HS-5 (cell line): ENCODE results near the gene SLC30A3.

ENCODE experiments used
- DNase-seq: peaks from one replicate; pipeline ENCODE4 v3.0.0-alpha.2; 2012; ENCODE audit warnings: low read depth

The SLC30A3 gene

DNA sequence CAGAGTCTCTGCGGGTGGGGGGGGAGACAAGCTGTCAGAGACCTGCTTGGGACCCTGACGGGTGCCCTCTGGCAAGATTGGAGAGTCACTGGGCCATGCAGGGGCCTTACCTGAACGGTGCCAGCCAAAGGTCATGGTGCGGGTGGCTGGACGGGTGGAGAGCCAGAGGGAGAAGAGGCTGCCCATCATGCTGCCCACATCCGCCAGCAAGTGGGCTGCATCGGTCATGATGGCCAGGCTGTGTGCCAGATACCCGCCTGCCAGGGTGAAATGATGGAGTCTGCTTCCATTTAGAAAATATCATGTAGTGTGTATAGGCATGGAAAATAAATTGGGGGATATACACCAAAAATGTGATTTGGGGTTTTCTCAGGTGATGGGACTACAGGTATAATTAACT is 4.8 kb downstream of the SLC30A3 start:
- no peak for DNase-seq

DNA sequence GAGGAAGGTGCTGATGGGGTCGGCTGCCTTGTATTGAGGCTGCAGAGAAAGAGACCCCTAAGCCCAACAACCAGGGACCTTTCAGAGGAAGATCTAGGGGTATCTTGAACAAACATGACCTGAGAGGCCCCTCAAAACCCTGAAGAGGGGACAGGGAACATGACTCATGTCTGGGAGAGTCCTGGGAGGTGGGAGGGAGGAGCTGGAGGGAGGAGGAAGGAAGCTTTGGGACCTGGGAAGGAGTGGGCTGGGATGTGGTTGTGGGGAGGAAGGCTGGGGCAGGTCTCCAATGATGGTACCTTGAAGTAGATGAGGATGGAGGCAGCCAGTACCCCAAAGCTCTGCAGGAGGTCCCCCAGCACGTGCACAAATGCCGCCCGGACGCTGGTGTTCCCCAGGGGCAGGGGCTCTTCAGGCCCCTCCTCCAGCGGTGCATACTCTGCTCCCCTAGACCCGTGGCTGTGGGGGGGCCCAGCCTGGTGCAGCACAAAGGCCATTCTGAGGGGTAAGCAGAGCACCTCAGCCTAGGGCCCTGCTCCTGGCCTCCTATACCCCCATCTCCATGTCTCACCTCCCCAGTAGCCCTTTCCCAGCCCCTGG is 5.9 kb downstream of the SLC30A3 start:
- no peak for DNase-seq

DNA sequence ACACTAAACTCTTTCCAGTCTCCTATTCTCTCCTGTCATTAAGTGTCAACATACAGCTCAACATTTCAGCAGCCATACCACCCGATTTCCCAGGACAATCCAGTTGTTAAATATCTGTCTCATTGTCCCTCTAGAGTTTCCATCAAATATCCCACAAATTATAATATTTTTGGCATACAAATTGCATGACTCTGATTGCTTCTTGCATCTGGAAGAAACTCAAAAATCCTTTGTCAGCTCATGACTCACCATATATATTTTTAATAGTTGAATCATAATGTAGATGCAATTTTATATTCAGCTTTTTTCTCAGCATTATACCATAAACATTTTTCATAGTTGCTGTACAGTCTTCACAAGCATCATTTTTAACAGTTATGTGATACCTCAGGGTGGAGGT is 7.2 kb downstream of the SLC30A3 start:
- DNase-seq: peak; percentile 40

DNA sequence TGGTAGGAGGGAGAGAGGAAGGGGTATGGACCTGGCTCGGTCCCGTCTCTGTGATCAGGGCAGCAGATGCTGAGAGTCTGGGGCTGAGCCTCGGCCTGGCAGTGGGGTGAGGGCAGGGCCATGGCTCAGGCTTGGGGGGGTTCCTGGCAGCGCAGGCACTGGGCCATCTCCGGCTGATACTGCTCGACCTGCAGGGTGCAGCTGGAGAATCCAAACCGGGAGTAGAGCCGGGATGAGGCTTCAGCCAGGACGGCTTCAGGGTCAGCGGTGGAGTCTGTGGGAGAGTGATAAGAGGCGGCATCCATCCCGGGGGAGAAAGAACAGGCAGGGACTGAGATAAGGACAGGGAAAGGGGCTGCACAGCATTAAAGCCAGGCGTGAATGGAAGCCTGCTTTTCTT is 7.7 kb downstream of the SLC30A3 start:
- DNase-seq: no peak

DNA sequence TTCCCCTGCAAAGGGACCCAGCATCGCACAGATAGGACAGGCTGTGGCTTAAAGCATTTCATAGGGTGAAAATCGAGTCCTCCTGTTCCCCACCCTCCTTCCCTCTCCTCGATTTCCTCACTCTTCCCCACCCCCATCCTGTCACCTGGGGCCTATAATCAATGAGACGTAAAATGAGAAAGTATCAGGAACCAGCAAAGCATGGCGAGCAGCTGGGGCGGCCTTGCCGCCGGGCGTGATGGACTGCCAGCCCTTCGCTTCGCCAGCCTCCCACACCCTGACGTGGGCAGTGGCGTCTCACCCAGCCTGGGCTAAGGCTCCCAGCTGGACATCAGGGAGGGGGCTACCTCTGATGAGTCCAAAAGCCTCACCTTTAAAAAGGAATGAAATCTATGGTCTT is 11.1 kb downstream of the SLC30A3 start:
- DNase-seq: no peak

DNA sequence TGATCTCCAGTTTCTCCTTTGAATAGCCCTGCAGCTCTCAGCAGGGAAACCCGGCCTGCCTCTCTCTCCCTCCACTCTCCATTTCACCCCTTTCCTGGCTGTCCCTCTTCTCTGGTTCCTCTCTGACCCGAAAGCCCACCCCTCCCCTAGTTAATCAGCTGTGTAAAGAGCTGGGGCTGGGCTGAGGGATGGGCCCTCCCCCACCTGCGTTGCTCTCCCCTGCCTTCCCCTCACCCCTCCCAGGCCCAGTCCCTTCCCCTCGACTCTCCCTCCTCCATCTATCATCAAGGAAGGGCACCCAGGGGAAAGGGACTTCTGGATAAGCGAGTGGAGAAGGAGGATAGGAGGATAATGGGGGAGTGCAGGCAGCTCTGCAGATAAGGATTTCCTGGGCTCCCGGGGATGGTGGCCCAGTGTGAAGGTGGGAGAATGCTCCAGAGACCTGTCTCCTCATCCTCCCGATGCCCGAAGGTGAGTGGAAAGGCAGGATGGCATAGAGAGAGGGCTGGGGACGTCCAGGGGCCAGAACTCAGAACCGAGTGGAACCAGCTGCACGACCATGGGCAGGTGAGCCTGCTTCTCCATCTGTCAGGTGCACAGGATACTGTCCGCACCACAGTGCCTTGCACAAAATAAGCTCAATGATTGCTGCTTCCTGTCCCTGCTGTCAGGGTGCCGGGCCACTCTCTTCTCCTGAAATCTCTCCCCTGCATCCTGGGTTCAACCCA is 12.0 kb downstream of the SLC30A3 start:
- DNase-seq: no peak

DNA sequence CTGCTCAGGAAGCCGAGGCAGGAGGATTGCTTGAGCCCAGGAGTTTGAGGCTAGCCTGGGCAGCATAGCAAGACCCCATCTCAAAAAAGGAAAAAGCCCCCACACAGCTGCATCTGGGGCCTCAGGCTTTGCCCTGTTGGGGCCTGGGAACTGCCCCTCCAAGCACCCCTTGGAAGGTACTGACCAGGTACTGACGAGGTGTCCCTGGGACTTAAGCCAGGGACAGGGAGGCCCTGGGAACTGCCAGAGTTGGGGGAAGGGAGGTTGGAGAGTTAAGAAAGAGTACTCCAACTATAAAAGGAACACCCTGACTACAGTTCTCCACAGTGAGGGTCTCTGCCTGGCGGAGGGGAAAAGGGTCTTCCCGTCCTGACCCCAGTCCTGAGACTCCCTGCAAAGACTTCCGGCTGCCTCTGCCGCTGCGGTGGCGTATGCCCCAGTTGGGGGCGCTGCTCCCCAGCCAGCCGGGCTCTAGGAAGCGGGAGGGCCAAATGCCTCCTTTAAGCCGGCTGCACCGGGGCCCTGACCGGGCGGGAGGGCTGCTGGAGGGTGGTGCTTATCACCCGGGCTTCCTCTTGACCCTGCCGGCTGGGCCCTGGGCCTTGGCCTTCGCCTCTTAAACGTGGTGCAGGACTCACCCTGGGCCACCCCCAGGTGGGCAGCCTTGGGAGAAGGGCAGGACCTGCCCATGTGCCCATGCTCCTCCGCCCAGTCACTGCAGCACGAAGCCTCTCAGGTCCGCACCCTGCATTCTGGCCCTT is 12.8 kb downstream of the SLC30A3 start:
- no peak for DNase-seq

DNA sequence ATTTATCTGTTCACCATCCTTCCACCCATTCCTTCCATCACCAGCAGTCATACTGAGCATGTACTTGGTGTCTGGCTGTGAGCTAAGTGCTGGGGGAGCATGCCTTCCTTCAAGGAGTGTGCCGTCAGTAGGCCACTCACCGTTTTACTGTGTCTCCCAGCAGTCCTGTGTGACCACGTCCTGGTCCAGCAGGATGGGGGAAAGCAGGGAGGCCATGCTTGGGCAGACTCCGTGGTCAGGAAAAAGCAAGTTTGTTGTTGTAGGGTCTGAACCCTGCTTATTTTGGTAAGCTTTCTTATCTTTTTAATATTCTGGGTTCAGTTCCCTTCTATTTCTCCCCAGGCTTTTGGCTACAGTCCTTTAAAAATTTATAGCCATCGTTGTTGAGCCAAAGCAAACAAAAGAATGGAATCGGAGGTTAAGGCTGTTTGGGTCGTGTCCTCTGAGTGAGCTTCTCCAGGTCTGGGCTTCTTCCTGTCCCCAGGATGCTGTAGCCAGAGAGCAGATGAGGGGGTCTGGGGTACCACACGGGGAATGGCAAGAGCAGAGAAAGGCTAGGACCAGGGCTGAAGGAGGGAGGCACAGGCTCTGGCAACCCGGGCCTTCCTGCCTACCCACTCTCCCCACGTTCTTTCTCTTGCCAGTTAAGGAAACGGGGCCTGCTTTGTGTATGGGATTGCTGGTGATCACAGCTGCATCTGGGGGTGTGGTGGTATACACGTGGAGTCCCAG is 13.5 kb downstream of the SLC30A3 start:
- DNase-seq: no peak

DNA sequence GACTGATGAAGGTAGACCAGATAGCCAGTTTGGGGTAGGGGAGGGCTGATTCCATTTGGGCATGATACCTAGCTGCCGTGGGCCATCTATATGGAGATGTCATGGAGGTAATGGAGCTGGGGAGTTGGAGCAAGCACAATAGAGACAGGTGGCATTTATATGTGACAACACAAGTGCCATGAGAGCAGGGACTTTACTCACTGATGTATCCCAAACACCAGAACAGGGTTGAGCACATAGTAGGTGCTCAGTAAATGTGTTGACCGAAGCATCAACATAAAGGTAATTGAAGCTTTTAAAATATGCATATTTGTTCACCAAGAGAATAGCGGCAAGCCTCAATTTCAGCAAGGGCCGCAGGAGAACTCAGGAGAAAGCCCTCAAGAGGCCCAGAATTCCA is 15.0 kb downstream of the SLC30A3 start:
- DNase-seq: no peak

DNA sequence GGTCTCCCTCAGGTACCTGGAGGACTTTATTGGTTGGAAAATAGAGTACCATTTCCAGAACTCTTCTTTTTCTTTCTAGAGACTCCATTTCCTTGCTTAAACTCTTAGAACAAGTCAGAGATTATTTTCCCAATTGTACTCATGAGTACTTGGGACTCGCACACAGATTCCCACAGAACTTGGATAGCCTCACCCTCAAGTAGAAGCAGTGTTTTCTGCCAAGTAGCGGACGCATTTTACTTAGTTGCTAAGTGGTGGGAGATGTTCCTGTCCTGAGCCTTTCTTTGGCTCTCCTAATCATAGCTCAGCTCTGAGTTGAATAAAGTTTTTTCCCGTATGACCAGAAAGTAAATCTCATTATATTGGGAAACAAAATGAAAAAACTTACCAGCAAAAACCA is 17.2 kb downstream of the SLC30A3 start:
- no peak for DNase-seq

DNA sequence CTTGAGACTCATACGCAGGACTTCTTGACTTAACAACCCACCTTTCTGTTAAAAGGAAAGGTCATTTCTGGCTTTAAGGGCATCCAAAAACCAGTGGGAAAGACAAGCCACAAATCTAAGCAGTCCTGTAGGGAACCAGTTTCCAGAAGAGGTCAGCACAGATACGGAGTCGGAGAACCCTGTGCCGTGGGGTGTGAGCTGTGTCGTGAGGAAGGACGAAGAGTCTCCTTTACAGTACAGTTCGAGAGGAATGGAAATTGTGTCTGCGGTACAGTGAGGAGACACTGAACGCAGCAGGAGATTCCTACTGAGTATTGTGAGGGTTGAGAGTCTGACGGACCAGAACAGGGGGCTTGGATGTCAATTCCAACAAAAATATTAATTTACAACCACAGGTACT is 17.7 kb downstream of the SLC30A3 start:
- DNase-seq: no peak

DNA sequence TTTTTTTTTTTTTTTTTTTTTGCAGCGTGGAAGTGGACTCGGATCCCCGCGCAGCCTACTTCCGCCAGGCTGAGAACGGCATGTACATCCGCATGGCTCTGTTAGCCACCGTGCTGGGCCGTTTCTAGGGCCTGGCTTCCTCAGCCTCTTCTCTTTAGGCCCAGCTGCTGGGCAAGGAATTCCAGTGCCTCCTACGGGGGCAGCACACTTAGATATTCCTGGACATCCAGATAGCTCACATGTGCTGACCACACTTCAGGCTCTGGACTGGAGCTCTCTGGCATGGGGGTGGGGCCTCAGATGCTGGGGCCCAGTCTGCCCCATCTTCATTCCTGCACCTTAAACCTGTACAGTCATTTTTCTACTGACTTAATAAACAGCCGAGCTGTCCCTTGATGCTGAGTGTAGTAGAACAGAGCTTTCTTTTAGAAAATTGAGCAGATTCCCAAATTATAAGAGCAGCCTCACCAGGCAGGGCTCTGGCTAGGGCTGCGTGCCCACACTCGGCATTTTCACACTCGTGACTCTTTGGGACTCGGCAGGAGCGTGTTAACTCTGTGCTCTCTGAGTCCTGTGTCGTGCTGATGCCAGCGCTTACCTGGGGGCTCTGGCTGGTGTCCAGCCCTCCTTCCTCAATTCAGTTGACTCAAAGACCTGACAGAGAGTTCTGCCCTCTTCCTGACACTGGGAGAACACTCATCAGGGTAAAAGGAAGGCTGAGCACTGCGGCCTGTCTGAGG is 19.3 kb downstream of the SLC30A3 start:
- no peak for DNase-seq

DNA sequence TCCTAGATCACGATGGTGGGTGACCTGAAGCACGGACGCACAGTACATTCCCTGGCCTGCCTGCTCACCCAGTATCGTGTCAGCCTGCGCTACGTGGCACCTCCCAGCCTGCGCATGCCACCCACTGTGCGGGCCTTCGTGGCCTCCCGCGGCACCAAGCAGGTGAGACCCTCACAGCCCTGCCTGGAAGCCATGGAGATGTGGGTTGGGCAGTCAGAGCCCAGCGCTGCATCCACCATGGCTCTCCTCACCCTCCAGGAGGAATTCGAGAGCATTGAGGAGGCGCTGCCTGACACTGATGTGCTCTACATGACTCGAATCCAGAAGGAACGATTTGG is 20.3 kb downstream of the SLC30A3 start:
- DNase-seq: no peak

DNA sequence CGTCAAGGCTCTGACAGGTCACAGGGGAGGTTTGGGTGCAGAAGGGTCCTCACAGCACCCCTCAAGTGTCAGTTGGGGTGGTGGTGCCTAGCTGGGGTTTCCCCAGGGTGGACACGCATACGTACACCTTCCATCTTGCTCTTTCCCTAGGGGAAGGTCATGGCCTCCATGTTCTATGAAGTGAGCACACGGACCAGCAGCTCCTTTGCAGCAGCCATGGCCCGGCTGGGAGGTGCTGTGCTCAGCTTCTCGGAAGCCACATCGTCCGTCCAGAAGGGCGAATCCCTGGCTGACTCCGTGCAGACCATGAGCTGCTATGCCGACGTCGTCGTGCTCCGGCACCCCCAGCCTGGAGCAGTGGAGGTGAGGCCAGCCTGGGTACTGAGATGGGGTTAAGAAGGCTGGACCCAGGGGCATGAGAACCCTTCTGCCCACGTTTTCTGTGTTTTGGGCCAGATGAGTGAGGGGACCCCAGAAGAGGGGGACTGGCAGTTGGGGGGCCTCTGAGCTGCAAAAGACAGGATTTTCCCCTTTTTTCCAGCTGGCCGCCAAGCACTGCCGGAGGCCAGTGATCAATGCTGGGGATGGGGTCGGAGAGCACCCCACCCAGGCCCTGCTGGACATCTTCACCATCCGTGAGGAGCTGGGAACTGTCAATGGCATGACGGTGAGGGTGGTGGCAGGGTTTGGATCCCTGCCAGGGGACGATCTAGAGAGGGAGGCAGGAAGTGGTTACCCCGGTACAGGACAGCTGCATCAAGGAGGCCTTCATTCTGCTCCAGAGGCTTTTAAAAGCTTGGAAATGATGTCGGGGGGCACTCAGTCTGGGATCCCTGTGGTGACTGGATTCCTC is 20.9 kb downstream of the SLC30A3 start:
- DNase-seq: no peak

DNA sequence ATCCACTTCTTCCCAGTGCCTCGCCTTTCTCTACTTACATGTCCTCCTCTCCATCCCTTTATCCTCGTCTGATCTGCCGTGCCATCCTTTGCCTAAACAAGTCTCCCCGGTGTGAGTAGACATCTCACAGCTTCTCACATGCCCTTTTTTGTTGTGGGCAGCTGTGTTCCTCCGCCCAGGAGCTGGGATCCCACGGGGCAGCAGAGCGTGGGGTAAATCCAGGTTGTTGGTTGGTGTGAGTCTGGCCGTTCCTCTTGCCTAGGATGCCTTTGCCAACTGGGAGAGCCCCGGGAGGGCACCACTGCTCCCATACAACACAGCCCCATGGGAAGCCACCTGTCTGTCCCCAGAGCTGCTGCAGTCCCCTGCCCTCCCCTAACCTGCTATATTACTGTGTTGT is 22.4 kb downstream of the SLC30A3 start:
- DNase-seq: no peak

DNA sequence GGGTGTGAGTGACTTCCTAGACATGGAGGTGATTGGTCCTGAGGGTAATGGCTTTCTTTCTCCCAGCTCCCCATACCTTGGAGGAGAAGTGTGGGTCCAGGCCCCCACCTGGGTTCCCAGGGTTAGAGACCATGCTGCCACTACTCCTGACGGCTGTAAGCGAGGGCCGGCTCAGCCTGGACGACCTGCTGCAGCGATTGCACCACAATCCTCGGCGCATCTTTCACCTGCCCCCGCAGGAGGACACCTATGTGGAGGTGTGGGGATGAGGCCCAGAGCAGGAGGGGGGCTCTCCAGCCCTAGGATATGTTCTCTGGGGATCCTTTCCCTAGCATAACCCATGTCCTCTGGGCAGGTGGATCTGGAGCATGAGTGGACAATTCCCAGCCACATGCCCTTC is 23.9 kb downstream of the SLC30A3 start:
- DNase-seq: no peak

DNA sequence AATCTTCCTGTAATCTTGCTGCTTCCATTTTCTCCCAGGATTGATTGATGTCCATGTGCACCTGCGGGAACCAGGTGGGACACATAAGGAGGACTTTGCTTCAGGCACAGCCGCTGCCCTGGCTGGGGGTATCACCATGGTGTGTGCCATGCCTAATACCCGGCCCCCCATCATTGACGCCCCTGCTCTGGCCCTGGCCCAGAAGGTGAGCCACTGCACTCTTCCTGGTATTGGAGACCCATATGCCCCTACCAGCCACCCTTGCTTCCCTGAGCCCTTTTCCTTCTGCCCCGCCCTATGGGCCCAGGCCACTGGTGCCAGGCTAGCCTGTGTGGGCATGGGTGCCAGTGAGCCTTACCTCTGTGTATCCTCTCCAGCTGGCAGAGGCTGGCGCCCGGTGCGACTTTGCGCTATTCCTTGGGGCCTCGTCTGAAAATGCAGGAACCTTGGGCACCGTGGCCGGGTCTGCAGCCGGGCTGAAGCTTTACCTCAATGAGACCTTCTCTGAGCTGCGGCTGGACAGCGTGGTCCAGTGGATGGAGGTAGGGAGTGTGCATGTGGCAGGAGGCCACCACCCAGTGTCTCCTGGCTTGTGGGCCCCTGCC is 25.4 kb downstream of the SLC30A3 start:
- no peak for DNase-seq

DNA sequence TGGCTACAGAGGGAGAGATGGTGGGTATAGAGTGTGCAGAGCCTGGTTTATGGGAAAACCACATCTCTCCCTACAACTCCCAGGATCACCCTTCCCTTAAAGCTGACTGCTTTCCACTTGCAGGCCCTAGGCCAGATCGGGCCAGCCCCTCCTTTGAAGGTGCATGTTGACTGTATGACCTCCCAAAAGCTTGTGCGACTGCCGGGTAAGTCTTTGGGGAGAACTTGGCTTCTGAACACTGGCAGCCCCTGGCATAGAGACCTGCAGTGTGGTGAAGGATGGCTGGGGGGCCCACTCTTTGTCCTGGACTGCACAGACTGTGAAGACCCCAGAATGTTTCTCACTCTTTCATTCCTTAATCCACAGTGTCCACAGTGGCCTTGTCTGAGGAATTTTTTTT is 26.2 kb downstream of the SLC30A3 start:
- no peak for DNase-seq

DNA sequence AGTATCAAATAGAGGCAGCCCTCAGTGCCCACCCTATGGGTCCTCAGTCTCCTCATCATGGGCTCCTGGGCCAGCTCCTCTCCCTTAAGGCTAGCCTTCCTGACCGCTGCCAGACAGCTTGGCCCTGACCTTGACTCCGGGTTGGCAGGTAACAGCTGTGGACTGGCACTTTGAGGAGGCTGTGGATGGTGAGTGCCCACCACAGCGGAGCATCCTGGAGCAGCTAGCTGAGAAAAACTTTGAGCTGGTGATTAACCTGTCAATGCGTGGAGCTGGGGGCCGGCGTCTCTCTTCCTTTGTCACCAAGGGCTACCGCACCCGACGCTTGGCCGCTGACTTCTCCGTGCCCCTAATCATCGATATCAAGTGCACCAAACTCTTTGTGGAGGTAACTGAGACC is 26.7 kb downstream of the SLC30A3 start:
- no peak for DNase-seq

DNA sequence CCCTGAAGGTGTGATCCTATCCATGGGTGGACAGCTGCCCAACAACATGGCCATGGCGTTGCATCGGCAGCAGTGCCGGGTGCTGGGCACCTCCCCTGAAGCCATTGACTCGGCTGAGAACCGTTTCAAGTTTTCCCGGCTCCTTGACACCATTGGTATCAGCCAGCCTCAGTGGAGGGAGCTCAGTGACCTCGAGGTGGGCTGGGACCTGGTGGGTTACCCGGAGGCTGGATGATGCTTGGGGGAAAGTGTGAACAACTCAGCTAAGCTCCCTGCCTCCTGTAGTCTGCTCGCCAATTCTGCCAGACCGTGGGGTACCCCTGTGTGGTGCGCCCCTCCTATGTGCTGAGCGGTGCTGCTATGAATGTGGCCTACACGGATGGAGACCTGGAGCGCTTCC is 29.5 kb downstream of the SLC30A3 start:
- DNase-seq: no peak

DNA sequence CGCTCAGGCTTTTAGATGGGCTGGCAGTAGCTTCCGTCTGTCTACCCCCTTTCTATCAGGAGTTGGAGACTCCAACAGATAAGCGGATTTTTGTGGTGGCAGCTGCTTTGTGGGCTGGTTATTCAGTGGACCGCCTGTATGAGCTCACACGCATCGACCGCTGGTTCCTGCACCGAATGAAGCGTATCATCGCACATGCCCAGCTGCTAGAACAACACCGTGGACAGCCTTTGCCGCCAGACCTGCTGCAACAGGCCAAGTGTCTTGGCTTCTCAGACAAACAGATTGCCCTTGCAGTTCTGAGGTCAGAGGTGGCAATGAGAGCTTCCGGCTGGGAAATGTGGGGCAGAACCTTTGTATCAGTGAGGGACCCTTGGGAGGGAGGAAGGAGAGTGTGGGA is 30.9 kb downstream of the SLC30A3 start:
- DNase-seq: no peak
